ENCODE data around the gene GPRC5D.

The GPRC5D gene

DNA sequence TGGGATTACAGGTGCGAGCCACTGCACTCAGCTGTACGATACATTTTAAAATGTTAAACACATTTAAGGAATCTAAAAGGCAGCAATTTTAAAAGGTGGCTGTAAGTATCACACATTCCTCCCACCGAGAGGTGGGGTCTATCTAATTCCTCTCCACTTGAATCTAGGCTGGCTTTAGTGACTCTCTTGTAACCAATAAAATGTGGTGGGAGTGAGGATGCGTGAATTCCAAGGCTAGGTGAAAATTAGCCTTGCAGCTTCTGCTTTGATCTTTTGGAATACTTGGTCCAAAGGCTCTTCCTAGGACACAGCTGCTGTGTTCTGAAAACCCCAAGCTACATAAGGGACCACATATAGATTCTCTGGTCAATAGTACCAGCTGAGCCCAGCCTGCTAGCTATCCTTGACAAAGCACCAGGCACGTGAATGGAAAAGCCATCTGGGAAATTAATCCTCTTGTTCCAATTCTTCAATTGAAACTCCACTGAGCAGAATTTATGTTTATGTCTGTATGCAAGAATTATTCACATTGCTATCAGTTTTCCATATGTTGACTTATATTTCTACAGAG, 8.8 kb upstream of the GPRC5D start:
- no peak overlapping the region for H3K27ac ChIP-seq (ENCODE audit: low read depth, low read length)

DNA sequence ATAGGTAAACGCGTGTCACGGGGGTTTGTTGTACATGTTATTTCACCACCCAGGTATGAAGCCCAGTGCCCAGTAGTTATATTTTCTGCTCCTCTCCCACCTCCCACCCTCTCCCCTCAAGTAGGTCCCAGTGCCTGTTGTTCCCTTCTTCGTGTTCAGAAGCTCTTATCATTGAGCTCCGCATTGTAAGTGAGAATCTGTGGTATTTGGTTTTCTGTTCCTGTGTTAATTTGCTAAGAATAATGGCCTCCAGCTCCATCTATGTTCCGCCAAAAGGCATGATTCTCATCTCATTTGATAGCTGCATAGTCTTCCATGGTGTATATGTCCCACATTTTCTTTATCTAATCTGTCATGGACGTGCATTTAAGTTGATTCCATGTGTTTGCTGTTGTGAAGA, 6.9 kb upstream of the GPRC5D start:
- no peak overlapping the region for H3K4me3 ChIP-seq (ENCODE audit: low read depth in 1 of 2, low read length in 2 of 2)
- H3K36me3 ChIP-seq (ENCODE audit: control insufficient read depth in 1 of 2, insufficient read depth in 2 of 2, low read length in 2 of 2), result no peaks in the 10 kb centered on the region
- peaks cover 13 to 17% of the 10 kb centered on the region in 2 donors for H3K4me1 ChIP-seq (ENCODE audit: control insufficient read depth in 1 of 2, insufficient read depth in 2 of 2, low read length in 2 of 2)
- no peaks in the 10 kb centered on the region for H3K9me3 ChIP-seq (ENCODE audit: control insufficient read depth in 1 of 2, low read length in 2 of 2)
- H3K27ac ChIP-seq (ENCODE audit: low read depth, low read length), result no peak overlapping the region
- no peak overlapping the region for H3K9ac ChIP-seq (ENCODE audit: low read depth in 1 of 2, low read length in 2 of 2)
- no peaks in the 10 kb centered on the region for H3K27me3 ChIP-seq (ENCODE audit: control insufficient read depth in 1 of 2, insufficient read depth in 2 of 2, low read length in 2 of 2)

More for the DNA sequence above, 8.8 kb upstream of the GPRC5D start:
- H3K9me3 ChIP-seq (ENCODE audit: control insufficient read depth in 1 of 2, low read length in 2 of 2), result no peaks in the 10 kb centered on the region
- H3K9ac ChIP-seq (ENCODE audit: low read depth in 1 of 2, low read length in 2 of 2), result no peak overlapping the region
- no peaks in the 10 kb centered on the region for H3K4me1 ChIP-seq (ENCODE audit: control insufficient read depth in 1 of 2, insufficient read depth in 2 of 2, low read length in 2 of 2)
- H3K36me3 ChIP-seq (ENCODE audit: control insufficient read depth in 1 of 2, insufficient read depth in 2 of 2, low read length in 2 of 2), result no peaks in the 10 kb centered on the region
- H3K4me3 ChIP-seq (ENCODE audit: low read depth in 1 of 2, low read length in 2 of 2), result no peak overlapping the region
- H3K27me3 ChIP-seq (ENCODE audit: control insufficient read depth in 1 of 2, insufficient read depth in 2 of 2, low read length in 2 of 2), result no peaks in the 10 kb centered on the region

DNA sequence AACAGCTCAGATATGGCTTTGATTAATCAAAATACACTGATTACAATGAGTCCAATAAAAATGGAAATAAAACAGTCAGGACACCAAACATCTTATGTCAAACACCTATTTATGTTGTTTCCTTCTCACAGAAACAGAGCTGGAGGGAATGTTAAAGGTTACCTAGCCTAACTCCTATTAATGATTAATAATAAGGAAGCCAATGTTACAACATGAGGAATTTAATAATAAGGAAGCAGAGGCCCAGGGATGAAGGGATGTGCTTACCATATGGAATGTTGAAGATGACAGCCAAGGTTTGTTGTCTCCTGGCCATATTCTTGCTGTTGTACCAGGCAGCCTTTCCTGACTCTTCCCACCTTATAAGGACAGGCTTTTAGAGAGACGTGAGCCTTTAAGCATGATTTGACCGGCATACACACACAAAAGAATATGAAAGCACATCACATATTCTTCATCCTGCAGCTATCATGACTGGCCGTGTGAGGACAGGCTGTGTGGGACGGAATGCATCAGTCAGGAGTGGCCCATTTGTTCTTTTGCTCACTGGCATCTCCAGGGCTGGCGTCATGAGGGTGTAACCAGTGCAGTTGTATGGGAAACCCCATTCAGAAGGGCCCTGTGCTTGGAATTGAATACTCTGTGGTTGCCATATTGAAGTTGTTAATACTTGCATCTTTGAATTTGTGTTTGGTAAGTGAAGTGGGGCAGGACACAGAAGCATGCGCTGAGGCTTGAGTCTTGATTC, 3.1 kb upstream of the GPRC5D start:
- H3K9me3 ChIP-seq (ENCODE audit: control insufficient read depth in 1 of 2, low read length in 2 of 2), result no peaks in the 10 kb centered on the region
- no peaks in the 10 kb centered on the region for H3K27me3 ChIP-seq (ENCODE audit: control insufficient read depth in 1 of 2, insufficient read depth in 2 of 2, low read length in 2 of 2)
- H3K27ac ChIP-seq (ENCODE audit: low read depth, low read length), result no peak overlapping the region
- no peak overlapping the region for H3K9ac ChIP-seq (ENCODE audit: low read depth in 1 of 2, low read length in 2 of 2)
- H3K36me3 ChIP-seq (ENCODE audit: control insufficient read depth in 1 of 2, insufficient read depth in 2 of 2, low read length in 2 of 2), result no peaks in the 10 kb centered on the region
- H3K4me3 ChIP-seq (ENCODE audit: low read depth in 1 of 2, low read length in 2 of 2), result no peak overlapping the region
- peaks cover 13 to 17% of the 10 kb centered on the region in 2 donors for H3K4me1 ChIP-seq (ENCODE audit: control insufficient read depth in 1 of 2, insufficient read depth in 2 of 2, low read length in 2 of 2)

DNA sequence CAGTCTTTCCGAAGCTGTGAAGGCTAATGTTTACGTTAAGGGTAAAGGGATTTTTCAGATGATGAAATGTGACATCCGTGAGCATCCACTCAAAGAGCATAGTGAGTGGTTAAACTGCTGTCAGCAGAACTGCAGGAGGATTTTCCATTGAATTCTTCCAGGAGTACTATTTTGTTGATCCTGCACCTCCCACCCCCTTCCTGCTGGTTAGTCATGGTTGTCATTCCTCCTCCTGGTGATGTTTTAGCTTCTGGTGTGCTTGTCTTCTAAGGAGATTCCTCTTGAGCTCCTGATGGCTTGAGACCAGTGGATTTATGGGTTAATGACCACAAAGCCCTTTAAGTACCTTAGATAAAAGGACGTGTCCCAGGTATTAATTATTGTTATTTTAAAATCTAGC, 2.4 kb upstream of the GPRC5D start:
- H3K27ac ChIP-seq (ENCODE audit: low read depth, low read length), result no peak overlapping the region
- H3K4me1 ChIP-seq (ENCODE audit: control insufficient read depth in 1 of 2, insufficient read depth in 2 of 2, low read length in 2 of 2), result peaks cover 13 to 17% of the 10 kb centered on the region in 2 donors
- H3K9ac ChIP-seq (ENCODE audit: low read depth in 1 of 2, low read length in 2 of 2), result no peak overlapping the region

DNA sequence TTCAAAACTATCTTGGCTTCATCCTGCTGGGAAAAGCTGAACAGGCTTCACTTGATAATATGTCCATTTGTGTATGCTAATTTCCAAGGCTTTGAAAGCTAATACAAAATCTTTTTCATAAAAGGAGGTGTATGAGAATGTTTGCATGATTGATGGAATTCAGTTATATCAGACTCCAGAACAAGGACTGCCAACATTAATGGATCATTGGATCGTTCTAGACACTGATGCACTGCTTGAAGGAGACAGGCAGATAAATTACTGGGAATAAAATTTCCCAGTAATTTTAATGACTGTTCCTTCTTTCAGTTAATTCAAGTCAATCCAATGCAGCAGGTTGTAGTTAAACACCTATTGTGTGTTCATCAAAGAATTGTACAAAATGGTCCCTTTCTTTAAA, 466 bp downstream of the GPRC5D start:
- no peaks in the 10 kb centered on the region for H3K9me3 ChIP-seq (ENCODE audit: control insufficient read depth in 1 of 2, low read length in 2 of 2)
- peaks cover 0 to 5% of the 10 kb centered on the region in 2 donors for H3K36me3 ChIP-seq (ENCODE audit: control insufficient read depth in 1 of 2, insufficient read depth in 2 of 2, low read length in 2 of 2)
- H3K27me3 ChIP-seq (ENCODE audit: control insufficient read depth in 1 of 2, insufficient read depth in 2 of 2, low read length in 2 of 2), result no peaks in the 10 kb centered on the region
- no peak overlapping the region for H3K27ac ChIP-seq (ENCODE audit: low read depth, low read length)
- peaks cover 13 to 17% of the 10 kb centered on the region in 2 donors for H3K4me1 ChIP-seq (ENCODE audit: control insufficient read depth in 1 of 2, insufficient read depth in 2 of 2, low read length in 2 of 2)
- no peak overlapping the region for H3K4me3 ChIP-seq (ENCODE audit: low read depth in 1 of 2, low read length in 2 of 2)
- H3K9ac ChIP-seq (ENCODE audit: low read depth in 1 of 2, low read length in 2 of 2), result no peak overlapping the region

More for the DNA sequence above, 2.4 kb upstream of the GPRC5D start:
- no peaks in the 10 kb centered on the region for H3K27me3 ChIP-seq (ENCODE audit: control insufficient read depth in 1 of 2, insufficient read depth in 2 of 2, low read length in 2 of 2)
- no peaks in the 10 kb centered on the region for H3K9me3 ChIP-seq (ENCODE audit: control insufficient read depth in 1 of 2, low read length in 2 of 2)
- H3K36me3 ChIP-seq (ENCODE audit: control insufficient read depth in 1 of 2, insufficient read depth in 2 of 2, low read length in 2 of 2), result peaks cover 0 to 4% of the 10 kb centered on the region in 2 donors
- H3K4me3 ChIP-seq (ENCODE audit: low read depth in 1 of 2, low read length in 2 of 2), result no peak overlapping the region

DNA sequence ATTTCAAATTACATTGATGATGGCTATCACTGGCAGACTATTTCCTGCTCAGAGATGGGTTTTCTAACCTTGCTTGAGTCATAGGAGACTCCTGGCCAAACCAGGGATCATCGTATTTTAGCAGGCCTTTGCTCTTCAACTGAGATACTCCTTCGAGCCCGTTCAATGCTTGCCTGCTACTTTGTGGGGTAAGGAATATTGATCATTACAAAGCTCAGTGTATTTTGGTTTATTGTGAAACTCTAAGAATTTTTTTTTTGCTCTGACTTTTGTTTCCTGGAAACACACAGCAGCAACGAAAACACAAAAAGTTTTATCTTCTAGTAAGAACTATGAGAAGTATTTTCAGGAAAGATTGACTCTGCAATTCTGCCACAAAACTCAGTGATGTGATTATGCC, 4.1 kb downstream of the GPRC5D start:
- H3K4me3 ChIP-seq (ENCODE audit: low read depth in 1 of 2, low read length in 2 of 2), result no peak overlapping the region
- H3K4me1 ChIP-seq (ENCODE audit: control insufficient read depth in 1 of 2, insufficient read depth in 2 of 2, low read length in 2 of 2), result no peaks in the 10 kb centered on the region
- H3K27ac ChIP-seq (ENCODE audit: low read depth, low read length), result no peak overlapping the region
- H3K27me3 ChIP-seq (ENCODE audit: control insufficient read depth in 1 of 2, insufficient read depth in 2 of 2, low read length in 2 of 2), result no peaks in the 10 kb centered on the region
- peaks cover 0 to 5% of the 10 kb centered on the region in 2 donors for H3K36me3 ChIP-seq (ENCODE audit: control insufficient read depth in 1 of 2, insufficient read depth in 2 of 2, low read length in 2 of 2)
- no peaks in the 10 kb centered on the region for H3K9me3 ChIP-seq (ENCODE audit: control insufficient read depth in 1 of 2, low read length in 2 of 2)
- H3K9ac ChIP-seq (ENCODE audit: low read depth in 1 of 2, low read length in 2 of 2), result no peak overlapping the region

DNA sequence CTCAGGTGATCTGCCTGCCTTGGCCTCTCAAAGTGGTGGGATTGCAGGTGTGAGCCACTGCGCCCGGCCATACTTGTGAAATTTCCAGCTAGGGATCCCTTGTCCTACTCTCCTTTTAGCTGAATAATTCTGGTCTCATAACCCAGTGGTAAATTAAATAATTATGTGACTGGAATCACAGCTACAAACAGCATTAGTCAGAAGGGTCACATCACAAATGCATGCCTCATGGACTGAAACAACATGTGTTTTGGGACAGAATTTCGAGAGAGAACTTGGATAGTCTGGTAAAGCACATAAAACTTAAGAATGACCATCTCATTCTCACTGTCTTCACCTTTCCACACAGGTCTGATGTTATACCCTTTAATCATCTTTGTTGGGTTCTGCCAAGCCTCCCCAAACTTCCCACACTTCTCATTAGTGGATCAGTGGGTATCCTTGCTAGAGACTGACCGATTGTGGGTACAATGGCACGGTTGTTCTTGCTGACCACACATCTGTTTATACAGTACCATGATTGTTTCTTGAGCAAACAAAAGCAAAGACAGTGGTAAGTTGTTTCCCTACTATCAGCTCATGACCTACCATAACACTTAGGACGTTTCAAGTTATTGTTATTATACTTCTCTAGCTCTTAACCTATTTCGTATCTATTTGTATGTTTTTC, 5.1 kb downstream of the GPRC5D start:
- no peaks in the 10 kb centered on the region for H3K27me3 ChIP-seq (ENCODE audit: control insufficient read depth in 1 of 2, insufficient read depth in 2 of 2, low read length in 2 of 2)
- H3K4me1 ChIP-seq (ENCODE audit: control insufficient read depth in 1 of 2, insufficient read depth in 2 of 2, low read length in 2 of 2), result no peaks in the 10 kb centered on the region
- no peak overlapping the region for H3K9ac ChIP-seq (ENCODE audit: low read depth in 1 of 2, low read length in 2 of 2)
- peaks cover 0 to 5% of the 10 kb centered on the region in 2 donors for H3K36me3 ChIP-seq (ENCODE audit: control insufficient read depth in 1 of 2, insufficient read depth in 2 of 2, low read length in 2 of 2)
- H3K27ac ChIP-seq (ENCODE audit: low read depth, low read length), result no peak overlapping the region
- H3K4me3 ChIP-seq (ENCODE audit: low read depth in 1 of 2, low read length in 2 of 2), result no peak overlapping the region
- H3K9me3 ChIP-seq (ENCODE audit: control insufficient read depth in 1 of 2, low read length in 2 of 2), result no peaks in the 10 kb centered on the region

DNA sequence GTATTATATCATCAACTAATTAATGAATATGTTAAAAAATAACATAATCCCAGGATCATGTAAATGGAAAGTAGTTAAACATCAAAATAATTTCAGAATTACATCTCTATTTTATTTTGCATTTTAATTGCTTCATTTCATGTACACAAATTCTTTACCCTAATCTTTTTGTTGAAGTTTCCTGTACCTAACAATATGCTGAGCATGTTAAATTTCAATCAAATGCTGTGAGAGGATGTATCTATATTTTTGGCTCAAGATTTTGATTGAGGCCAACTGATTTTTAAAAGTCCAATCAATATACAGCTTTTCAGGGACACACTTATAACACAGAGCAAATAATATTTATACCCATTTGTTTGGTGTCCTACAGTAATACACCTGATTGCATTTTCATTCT, 6.4 kb downstream of the GPRC5D start:
- no peak overlapping the region for H3K9ac ChIP-seq (ENCODE audit: low read depth in 1 of 2, low read length in 2 of 2)
- no peaks in the 10 kb centered on the region for H3K9me3 ChIP-seq (ENCODE audit: control insufficient read depth in 1 of 2, low read length in 2 of 2)
- H3K36me3 ChIP-seq (ENCODE audit: control insufficient read depth in 1 of 2, insufficient read depth in 2 of 2, low read length in 2 of 2), result peaks cover 0 to 5% of the 10 kb centered on the region in 2 donors
- no peaks in the 10 kb centered on the region for H3K4me1 ChIP-seq (ENCODE audit: control insufficient read depth in 1 of 2, insufficient read depth in 2 of 2, low read length in 2 of 2)
- H3K27ac ChIP-seq (ENCODE audit: low read depth, low read length), result no peak overlapping the region
- H3K27me3 ChIP-seq (ENCODE audit: control insufficient read depth in 1 of 2, insufficient read depth in 2 of 2, low read length in 2 of 2), result no peaks in the 10 kb centered on the region
- H3K4me3 ChIP-seq (ENCODE audit: low read depth in 1 of 2, low read length in 2 of 2), result no peak overlapping the region

DNA sequence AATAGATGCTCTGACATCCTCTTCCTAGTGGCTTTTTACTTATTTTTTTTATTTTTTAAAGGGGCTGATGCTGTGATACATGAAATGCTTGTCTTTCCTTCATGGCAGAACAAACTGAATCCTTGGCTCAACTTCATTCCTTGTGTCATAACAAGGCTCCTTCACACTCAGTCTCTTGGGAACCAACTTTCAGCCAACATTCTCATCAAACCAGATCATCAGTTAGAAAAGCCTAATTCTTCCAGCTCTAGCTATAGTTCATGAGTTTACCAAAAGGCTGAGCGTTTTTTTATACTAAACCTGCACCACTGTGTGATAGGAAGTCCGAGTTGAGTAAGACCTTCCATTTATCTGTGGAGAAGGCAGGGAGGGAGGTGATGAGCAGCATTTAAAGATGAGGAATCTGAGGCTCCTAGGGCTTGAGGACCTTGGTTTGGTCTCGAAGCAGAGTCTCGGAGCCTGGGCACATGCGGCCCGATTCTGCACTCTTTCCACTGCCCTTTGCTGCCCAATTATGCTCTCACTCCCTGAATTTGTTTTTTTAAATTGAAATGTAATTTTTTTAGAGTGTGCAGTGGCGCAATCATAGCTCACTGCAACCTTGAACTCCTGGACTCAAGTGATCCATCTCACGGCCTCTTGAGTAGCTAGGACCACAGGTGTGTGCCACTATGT, 8.2 kb downstream of the GPRC5D start:
- Histone ChIP-seq H3K4me1 (ENCODE audit: control insufficient read depth in 1 of 2, insufficient read depth in 2 of 2, low read length in 2 of 2) (no peaks in the 10 kb centered on the region), H3K9me3 (ENCODE audit: control insufficient read depth in 1 of 2, low read length in 2 of 2) (no peaks in the 10 kb centered on the region), H3K36me3 (ENCODE audit: control insufficient read depth in 1 of 2, insufficient read depth in 2 of 2, low read length in 2 of 2) (no peaks in the 10 kb centered on the region), H3K27me3 (ENCODE audit: control insufficient read depth in 1 of 2, insufficient read depth in 2 of 2, low read length in 2 of 2) (no peaks in the 10 kb centered on the region), H3K9ac (ENCODE audit: low read depth in 1 of 2, low read length in 2 of 2) (no peak overlapping the region), H3K4me3 (ENCODE audit: low read depth in 1 of 2, low read length in 2 of 2) (no peak overlapping the region), H3K27ac (ENCODE audit: low read depth, low read length) (no peak overlapping the region)
